NCI-H526 treated with DMSO at 0.1 percent for 48 hours (cell line): ENCODE results near the gene NAP1L5.

ENCODE experiments used
- DNase-seq: peaks from one replicate; lab custom pipeline; 2025; lab: John Stamatoyannopoulos, UW

The NAP1L5 gene, protein sequence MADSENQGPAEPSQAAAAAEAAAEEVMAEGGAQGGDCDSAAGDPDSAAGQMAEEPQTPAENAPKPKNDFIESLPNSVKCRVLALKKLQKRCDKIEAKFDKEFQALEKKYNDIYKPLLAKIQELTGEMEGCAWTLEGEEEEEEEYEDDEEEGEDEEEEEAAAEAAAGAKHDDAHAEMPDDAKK

DNA sequence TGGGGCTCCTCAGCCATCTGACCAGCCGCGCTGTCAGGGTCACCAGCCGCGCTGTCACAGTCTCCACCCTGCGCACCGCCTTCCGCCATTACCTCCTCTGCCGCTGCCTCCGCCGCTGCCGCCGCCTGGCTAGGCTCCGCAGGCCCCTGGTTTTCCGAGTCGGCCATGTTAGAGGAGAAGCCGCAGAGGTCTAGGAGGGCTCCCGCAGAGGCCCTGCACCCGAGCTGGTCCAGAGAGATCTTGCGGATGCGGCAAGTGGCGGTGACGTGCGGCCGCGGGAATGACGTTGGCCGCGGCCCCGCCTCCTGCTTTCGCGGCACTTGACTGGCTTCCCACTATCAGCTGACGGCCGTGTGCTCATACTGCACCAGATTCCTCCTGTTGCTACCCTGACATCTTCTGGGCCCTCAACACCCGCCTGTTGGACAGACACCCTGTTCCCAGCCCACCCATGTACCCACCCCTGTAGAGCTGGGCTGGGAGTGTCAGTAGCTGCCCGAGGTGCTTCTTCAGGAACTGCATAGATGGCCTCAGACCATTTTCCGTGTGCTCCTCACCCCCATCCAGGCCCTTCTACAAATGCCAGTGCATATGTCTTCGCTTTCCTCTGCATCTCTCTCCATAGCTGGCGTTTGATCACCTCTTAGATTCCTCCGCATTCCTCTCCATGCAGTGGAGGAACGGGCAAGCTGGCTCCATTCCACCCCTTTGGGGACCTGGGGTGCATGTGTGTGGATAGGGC lies at the start of gene NAP1L5:
Gene NAP1L5, minus strand, starts transcription at position 242 of the 742 bp plus-strand sequence. Its CDS starts 75 bp downstream, at position 167.
- DNase-seq = no peak

DNA sequence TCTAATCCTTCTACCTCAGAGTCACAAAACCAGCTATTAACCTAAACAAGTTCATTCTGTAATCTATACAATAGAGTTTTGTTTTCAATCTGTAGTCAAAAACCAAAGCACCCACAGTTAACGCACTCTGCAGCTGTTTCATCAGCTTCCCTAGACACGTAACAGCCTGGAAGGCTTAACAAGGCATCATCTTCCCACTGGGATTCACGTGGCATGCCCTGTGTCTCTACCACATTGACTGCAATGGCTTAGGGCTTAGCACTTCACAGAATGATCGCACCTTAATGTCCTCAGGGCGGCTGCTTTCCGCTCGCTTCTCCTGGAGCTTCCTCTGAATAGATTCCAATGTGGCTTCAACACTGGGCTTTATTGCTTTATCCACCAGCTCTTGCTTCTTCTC lies 49.7 kb upstream of the NAP1L5 start:
- no peak for DNase-seq

- DNase-seq = no peak
These were observed 48.6 kb upstream of the NAP1L5 start for GRCh38 chr4:88746206-88746605.

DNA sequence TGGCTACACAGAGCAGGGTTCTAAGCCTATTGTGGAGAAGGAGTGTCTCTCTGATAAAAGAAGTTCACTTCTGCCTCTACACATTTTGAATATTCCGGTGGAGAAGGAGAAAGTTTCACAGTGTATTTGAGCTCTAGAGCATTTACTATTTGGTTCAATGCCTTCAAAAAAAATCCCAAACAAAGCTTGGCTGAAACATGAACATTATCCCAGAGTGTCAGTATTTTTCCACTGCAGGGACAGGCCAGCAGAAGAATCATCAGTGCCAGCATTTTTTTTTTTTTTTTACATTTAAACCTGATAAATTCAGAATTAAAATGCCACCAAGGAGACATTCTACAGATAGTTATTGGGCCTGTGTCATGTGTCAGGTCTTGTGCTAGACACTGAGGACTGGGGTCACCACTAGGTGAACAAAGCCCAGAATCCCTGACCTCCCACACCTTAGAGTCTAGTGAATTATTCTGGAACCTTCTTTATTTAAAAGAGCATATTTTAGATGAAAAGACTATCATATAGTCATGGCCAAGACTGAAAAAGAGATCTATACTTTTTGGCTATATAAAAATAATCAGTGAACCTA lies 48.0 kb upstream of the NAP1L5 start:
- no peak for DNase-seq

DNA sequence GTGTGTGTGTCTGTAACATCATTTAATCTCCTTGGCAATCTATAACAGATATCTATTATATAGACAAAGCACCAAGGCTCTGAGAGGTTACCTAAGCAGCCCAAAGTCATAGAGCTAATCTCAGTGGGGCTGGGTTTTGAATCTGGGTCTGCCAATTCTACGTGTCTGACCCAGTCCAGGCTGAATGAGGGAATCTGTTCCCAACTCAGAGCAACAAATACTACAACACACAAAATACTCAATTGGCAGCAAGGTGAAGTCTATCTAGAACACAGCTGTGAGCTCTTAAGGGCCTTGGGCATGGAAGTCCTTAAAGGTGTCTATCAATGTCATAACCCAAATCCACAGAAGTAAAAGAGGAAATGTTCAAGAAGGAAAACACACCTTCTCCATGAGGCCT lies 47.5 kb upstream of the NAP1L5 start:
- no peak for DNase-seq

- no peak for DNase-seq
These were observed 47.0 kb upstream of the NAP1L5 start for GRCh38 chr4:88744609-88745008.

DNA sequence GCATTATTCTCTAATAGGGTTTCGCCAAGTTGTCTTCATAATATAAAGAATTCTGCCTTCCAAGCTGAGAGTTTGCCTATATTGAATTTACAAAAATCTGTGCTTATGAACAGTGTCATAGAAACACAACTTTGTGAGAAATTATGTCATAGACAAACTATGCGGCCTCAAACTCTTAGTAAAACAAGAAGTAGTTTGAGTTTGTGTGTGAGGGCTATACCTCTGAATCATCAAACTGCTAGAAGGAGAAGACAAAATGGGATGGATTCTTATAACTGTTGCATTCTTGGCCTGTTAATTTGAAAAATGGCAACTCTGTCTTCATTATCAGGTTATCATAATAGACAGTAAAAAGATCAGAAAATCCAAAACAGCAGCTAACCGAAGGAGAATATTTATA lies 46.1 kb upstream of the NAP1L5 start:
- DNase-seq = no peak

GRCh38 chr4:88742561-88742960 lies 44.9 kb upstream of the NAP1L5 start:
- DNase-seq = no peak

DNA sequence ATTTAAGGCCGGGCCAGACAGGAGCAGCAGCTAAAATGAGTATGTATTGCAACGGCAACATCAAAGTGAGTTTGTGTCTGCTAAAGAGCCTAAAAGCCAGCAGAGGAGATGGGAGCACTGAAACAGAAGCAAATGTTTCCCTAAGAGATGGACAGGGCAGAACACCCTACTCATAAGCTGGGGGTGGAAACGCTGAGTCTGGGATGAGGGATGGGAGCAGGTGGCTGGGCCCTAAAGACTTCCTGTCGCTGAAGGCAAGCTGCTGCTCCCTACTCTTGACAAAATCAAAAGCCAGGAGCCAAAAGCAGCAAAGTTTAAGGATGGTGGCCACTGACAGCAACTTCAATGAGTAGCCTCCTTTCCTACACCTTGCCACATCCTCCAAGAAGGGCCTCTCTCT lies 40.6 kb upstream of the NAP1L5 start:
- no peak for DNase-seq

DNA sequence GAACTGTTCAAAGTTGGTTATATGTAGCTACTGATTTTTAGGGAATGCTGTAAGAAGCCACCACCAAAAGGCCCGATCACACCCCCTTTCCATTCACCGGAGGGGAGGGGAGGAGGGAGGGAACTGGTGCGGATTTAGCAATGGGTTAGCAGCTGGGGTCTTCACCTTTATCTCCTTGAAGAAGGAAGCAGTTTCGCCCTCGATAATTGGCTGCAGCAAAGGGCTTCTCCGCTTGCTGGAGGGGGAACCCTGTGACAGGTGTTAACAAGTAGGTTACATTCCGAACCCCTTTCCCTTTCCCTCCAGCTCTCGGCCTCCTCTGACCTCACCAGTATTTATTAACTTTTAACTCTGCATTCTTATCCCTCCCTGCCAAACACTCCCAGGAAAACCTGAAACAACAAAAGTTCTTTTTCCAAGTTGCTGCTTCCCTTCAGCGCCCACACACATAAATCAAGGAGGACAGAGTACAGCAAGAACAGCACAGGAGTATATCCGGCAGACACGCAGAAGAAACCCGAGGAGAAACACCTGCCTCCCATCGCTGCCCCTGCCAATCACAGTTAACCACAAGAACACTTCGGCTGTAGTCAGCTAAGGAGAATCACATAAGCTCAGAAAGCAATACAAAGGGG lies 39.8 kb upstream of the NAP1L5 start:
- DNase-seq = no peak

GRCh38 chr4:88736264-88736663 lies 38.6 kb upstream of the NAP1L5 start:
- DNase-seq = no peak

DNA sequence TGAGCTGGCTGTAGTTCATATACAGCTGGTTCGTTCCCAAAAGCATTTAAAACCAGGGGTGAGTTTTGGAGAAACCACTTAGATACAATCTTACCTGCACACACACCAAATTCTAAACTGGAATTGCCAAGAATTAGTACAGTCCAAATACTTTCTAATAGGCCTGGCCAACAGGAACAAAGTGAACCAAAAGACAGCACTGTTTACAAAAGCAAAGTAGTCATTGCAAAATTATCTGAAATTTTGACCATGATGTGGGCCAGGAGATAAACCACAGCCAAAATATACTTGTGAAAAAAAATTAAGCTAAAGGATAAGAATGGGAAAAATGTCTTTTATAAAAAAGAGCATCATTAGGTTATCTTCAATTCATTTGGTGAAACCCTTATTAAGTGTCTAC lies 37.9 kb upstream of the NAP1L5 start:
- DNase-seq = no peak

- DNase-seq = no peak
These were observed 36.8 kb upstream of the NAP1L5 start for GRCh38 chr4:88734403-88734949.

DNA sequence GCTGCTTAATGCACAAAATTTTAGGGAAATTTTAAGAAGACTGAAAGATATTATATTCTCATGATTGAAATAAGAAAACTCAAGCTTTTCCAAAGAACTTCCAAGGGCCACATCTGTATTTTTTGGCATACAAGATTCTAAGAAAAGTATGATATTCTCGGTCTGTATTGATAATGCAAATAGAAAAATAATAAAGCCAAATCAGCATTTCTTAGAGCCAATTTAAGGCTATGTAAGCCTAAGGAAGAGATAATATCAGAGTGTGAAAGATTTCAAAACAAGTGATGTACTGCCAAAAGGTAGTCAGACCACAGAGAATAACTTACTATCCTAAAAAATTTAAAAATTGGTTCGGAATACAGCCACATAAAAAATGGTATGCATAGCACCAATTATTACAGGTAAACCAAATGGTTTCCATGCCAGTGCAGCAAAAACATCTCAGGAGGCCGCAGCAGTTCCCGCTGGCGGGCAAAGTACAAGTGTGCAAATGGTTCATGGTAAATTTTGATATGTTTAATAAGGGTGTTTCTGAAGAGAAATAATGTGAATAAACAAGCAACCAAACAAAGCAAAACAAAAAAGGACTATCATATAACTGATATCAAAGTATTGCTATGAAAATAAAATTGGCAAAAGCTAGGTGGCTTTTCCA lies 35.2 kb upstream of the NAP1L5 start:
- no peak for DNase-seq

GRCh38 chr4:88731381-88731780 lies 33.8 kb upstream of the NAP1L5 start:
- DNase-seq = no peak

DNA sequence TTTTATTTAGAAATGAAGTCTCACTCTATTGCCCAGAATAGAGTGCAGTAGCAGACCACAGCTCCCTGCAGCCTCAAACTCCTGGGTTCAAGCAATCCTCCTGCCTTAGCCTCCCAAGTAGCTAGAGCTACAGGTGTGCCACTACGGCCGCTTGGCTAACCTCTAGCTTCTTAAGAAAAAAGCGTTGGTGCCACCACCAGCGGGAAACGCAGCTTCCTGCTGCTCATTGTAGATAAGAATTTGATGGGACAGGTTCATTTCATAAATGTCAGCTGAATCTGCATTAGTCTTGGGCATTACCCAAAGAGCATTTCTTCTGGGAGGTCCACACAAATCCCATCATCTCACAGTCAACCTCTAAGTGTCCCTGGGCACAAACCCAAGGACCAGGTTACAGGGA lies 33.2 kb upstream of the NAP1L5 start:
- DNase-seq = no peak

DNA sequence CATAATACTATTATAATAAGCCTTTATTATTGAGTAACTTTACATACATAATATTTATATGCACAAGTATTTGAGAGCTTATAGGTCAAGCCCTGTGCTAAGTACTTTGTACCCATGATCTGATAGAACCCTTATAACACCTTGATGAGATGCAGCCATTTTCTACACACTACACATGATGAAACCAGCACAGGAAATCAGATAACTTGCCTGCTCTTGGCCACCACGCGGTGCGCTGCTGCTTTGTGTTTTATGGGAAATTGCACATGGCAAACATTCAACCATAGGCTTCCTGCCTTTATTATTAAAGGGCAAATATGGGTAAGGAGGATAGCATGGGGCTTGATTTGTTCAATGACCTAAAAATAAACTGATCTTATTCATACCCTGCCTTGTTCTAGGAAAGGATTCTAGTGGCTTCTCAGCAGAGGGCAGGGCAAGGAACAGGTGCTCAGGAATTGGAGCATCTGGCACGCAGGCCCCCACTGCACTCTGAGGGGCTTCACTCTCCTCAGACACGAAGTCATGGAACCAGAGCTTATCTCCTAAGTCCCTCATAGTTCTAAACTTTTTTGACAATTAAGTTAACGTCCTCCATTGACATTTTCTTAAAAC lies 31.6 kb upstream of the NAP1L5 start:
- DNase-seq = no peak

GRCh38 chr4:88728146-88728545 lies 30.5 kb upstream of the NAP1L5 start:
- no peak for DNase-seq

DNA sequence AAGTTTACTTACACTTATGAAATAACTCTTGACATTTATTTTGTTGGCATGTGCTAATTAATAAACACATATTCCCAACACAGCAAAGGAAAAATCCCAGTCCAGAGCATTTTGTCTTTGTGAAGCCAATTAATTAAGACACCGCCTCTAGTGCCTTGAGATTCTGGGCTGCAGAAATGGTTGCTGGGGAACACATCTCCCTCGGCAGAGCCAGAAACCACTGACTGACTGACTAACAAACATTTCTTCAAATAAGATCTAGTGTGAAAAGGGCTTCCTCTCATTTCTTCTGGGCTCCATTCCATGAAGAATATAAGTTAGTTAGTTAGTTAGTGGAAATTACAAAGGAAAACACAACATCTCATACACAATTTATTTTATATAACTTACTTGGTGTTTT lies 28.4 kb upstream of the NAP1L5 start:
- DNase-seq = no peak

GRCh38 chr4:88725143-88725542 lies 27.5 kb upstream of the NAP1L5 start:
- no peak for DNase-seq

- no peak for DNase-seq
These were observed 26.8 kb upstream of the NAP1L5 start for GRCh38 chr4:88724406-88724805.

DNA sequence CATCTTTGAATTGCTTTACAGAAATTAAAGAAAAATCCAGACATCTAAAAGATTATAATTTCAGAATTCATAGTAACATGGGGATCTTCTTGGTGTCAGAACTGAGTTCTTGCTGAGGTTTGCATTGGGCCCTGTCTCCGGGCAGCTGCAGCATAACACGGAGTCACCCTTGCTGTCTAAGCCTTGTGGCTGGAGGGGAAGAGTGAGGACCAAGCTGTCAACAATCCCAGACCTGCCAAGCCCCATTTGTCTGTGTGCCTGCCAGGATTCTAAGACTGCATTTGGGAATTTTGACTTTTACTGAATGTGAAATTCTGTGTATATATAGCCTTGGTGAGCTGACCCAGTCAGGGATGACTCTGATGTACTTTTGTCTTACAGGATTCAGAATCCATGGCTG lies 25.2 kb upstream of the NAP1L5 start:
- DNase-seq = no peak
